Measurements from ENCODE around the gene LCK.
"Not testable (repeated sequence)": the region's sequence is repeated elsewhere in the genome, so short reads cannot be mapped to it uniquely, and the experiment has no call there.

The LCK gene

DNA sequence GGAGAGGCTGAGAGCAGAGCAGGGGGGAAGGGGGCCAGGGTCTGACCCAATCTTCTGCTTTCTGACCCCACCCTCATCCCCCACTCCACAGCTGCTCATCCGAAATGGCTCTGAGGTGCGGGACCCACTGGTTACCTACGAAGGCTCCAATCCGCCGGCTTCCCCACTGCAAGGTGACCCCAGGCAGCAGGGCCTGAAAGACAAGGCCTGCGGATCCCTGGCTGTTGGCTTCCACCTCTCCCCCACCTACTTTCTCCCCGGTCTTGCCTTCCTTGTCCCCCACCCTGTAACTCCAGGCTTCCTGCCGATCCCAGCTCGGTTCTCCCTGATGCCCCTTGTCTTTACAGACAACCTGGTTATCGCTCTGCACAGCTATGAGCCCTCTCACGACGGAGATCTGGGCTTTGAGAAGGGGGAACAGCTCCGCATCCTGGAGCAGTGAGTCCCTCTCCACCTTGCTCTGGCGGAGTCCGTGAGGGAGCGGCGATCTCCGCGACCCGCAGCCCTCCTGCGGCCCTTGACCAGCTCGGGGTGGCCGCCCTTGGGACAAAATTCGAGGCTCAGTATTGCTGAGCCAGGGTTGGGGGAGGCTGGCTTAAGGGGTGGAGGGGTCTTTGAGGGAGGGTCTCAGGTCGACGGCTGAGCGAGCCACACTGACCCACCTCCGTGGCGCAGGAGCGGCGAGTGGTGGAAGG lies 23.7 kb downstream of the LCK start:
- no peak for DNase-seq

DNA sequence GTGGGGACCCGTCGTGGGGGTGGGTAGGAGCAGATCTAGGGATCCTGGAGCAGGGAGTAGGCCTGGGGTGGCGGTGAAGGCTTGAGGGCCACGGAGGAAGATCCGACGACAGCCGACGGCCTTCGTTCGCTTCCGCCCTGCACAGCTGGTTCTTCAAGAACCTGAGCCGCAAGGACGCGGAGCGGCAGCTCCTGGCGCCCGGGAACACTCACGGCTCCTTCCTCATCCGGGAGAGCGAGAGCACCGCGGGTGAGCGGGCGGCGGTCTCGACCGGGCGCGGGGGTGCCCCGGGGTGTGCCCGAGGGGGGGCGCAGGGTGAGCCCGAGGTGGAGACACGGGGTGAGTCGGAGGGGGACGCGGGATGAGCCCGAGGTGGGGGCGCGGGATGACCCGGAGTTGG lies 24.4 kb downstream of the LCK start:
- no peak for DNase-seq

- DNase-seq = no peak
These were observed 25.1 kb downstream of the LCK start for GRCh38 chr1:32276032-32276782.

- DNase-seq = not testable (repeated sequence)
These were observed 33.7 kb downstream of the LCK start for GRCh38 chr1:32284777-32285176.

GRCh38 chr1:32285658-32286057 lies 34.6 kb downstream of the LCK start:
- no peak for DNase-seq

GRCh38 chr1:32286763-32287162 lies 35.7 kb downstream of the LCK start:
- DNase-seq = no peak

DNA sequence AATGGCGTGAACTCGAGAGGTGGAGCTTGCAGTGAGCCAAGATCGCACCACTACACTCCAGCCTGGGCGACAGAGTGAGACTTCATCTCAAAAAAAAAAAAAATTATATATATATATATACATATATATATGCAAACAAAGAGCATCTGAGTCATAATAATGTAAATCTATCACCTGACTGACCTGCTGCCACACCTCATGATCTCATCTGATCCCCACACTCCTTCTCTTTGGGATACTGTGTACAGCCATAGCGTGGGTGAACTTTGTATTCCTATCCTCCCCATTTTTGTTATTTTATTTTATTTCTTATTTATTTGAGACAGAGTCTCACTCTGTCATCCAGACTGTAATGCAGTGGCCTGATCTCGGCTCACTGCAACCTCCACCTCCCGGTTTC lies 38.2 kb downstream of the LCK start:
- DNase-seq = no peak

DNA sequence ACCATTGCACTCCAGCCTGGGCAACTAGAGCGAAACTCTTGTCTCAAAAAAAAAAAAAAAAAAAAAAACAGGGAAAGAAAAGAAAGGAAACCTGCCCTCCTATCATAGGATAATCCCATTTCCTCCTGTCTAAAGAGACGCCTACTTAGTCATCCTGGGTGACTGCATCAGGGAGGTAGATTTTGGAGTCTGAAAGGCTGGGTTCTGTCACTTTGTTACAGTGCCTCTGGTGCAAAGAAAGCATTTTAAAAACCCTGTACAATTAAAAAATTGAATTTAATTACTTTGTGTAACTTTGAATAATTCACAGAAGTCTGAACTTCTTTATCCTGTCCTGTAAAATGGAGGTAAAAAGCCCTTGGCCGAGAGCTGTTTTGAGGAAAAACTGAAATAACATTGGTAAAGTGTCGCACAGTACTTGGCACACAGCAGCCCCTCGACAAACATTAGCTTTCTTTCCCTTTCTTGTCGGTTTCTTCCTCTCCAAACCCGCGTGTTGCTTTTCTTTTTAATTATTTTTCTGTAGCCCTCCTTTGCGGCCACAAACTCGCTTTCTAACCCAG lies 40.2 kb downstream of the LCK start:
- no peak for DNase-seq

DNA sequence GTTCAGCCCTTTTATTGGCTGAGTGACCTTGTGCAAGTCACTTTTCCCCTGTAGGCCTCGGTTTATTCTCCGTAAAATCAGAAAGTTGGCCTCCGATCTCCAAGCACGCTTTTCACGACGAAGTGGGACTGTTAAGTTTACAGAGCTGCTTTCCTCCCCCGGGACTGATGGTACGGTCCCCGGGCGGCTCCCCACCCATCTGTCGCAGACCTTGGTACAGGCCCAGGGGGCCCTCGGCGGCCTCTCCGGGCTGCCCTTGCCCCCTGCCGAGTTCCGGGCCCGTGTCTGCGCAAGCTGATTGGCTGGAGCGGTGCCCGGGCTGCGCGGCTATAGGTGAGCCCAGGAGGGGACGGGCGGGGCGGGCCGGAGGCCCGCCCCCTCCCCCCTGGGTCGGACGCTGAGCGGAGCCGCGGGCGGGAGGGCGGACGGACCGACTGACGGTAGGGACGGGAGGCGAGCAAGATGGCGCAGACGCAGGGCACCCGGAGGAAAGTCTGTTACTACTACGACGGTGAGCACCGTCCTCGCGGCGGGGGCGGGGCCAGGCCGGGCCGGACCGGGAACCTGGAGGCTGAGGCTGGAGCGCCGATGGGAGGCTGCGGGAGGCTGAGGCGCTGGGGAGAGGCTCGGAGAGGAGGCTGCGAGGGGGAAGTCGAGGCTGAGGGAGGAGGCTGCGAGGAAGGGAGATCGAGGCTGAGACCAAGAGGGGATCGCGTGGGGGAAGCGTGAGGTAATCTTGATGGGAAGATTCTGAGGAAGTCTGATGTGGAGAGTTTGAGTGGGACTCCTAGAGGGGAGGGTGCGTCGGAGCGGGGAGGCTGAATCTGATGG lies 40.9 kb downstream of the LCK start, which contains the start of gene HDAC1:
HDAC1 (plus strand) TSS at position 376 of the 831 bp plus-strand sequence; CDS start at position 463, 87 bp downstream.
- DNase-seq = peak; percentile 99

DNA sequence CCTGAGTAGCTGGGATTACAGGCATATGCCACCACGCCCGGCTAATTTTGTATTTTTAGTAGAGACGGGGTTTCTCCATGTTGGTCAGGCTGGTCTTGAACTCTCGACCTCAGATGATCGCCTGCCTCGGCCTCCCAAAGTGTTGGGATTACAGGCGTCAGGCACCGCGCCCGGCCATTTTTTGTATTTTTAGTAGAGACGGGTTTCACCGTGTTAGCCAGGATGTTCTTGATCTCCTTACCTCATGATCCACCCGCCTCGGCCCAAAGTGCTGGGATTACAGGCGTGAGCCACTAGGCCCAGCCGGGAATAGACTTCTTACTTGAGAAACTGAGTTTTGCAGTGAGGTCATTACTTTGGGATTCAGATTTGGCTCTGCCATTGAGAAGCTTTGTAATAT lies 47.1 kb downstream of the LCK start:
- not testable (repeated sequence) for DNase-seq

GRCh38 chr1:32299327-32299726 lies 48.3 kb downstream of the LCK start:
- no peak for DNase-seq

DNA sequence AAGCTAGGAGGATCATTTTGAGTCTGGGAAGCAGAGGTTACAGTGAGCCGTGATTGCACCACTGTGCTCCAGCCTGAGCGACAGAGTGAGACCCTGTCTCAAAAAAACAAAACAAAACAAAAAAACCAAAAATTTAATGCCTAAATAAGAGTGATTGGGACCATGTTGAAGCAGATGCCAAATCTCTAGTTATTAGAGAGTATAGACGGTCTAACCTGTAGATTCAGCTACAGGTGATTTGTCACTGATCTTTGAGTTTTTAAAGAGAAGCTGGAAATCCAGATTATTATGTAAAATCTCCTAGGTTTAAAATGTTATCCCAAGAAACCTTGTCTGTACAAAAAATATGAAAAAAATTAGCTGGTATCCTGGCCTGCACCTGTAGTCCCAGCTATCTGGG lies 52.3 kb downstream of the LCK start:
- DNase-seq = no peak

DNA sequence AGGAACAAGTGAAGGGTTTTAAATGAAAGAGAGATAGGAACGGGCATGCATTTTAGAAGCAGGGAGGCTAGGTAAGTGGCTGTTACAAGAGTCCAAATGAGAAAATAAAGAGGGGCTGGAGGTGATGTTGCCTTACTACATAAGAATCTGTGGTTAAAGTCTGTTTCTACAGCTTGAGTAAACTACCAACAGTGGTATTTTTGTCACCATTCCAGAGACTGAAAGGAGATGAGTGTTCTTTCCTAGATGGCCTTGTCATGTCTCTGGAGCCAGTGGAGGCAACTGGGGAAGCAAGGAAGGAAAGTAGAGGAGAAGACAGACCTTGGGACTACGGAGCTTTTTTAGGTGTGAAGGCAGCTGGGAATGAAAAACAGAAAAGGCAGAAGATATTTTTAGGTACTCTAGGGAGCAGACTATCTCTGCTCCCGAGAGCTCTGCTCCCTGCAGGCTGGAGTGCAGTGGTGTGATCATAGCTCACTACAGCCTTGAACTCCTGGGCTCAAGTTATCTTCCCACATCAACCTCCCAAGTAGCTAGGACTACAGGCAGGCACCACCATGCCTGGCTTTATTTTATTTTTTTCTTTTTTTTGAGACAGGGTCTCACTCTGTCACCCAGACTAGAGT lies 53.0 kb downstream of the LCK start:
- no peak for DNase-seq

GRCh38 chr1:32305310-32305709 lies 54.2 kb downstream of the LCK start:
- no peak for DNase-seq

DNA sequence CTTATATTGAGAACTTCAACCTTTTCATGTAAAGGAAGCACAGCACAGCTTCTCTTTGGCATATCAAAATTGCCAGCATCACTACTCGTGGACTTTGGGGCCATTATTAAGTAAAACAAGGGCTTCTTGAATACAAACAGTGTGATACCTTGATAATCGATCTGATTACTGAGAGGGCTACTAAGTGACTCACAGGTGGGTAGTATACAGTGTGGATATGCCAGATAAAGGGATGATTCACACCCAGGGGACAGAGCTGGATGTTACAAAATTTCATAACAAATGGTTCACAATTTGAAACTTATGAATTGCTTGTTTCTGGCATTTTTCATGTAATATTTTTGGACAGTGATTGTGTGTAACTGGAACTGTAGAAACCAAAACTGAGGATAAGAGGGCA lies 56.3 kb downstream of the LCK start:
- no peak for DNase-seq

DNA sequence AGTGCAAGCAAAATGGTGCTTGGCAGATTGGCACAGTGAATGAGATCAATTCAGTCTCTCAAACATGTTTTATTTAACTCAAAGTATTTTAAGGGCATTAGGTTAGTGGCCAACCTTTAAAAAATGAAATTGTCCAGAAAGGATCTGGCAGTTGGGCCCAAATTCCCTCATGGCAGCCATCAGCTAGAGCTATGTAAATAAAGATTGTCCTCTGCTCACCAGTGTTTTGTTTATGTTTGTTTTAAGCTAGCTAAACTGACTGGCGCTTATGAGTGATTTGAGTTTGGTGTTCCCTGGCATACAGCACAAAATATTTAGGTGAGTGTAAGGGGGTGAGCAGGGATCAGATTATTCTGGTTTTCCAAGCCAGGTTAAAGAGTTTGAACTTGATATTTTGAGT lies 58.9 kb downstream of the LCK start:
- DNase-seq = no peak

- DNase-seq = no peak
These were observed 60.8 kb downstream of the LCK start for GRCh38 chr1:32311709-32312393.

GRCh38 chr1:32316903-32317277 lies 65.8 kb downstream of the LCK start:
- no peak for DNase-seq

DNA sequence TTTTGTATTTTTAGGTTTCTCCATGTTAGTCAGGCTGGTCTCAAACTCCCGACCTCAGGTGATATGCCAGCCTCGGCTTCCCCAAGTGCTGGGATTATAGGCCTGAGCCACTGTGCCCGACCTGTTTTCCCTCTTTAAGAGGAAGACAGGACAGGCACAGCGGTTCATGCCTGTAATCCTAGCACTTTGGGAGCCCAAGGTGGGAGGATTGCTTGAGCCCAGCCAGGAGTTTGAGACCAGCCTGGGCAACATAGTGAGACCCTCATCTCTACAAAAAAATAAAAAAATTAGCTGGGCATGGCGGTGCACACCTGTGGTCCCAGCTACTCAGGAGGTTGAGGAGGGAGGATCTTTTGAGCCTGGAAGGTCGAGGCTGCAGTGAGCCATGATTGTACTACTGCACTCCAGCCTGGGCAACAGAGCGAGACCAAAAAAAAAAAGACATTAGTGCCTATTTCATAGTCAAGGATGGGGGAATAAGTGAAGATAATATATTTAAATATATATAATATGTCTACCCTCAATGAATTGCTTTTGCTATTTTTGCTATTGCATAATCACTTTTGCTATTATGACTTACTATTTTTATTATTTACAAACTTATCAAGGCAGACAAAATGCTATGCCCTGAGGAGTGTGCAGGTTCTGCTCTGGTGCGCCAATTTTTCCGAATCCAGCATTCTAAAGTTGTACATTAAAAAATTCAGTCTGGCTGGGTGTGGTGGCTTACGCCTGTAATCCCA lies 67.2 kb downstream of the LCK start:
- DNase-seq = no peak

DNA sequence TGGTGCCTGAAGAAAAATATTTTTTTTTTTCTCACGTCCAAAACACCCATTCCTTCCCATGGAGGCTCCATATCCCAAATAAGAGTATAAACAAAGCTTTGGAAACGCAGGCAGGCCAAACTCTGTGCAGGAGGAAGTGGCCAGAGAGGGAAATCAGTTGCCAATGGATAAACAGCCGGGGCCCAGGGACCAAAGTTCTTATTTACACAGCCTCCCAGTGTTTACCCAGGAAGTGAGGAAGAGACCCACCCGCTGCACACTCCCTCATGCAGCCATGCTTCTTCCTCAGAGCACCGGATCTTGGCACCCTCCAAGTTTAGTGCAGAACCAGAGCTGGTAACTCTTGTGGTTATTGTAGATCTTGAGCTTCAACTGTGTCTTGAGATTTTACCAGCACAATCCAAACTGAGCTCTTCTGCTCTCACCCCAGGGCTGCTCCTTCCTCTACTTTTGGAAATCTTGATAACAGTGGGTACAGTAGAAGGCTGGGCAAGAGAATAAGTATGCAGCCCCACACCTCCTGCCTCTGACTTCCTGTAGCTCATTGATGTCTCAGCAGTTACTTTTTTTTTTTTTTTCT lies 70.7 kb downstream of the LCK start:
- peak; percentile 69 for DNase-seq

DNA sequence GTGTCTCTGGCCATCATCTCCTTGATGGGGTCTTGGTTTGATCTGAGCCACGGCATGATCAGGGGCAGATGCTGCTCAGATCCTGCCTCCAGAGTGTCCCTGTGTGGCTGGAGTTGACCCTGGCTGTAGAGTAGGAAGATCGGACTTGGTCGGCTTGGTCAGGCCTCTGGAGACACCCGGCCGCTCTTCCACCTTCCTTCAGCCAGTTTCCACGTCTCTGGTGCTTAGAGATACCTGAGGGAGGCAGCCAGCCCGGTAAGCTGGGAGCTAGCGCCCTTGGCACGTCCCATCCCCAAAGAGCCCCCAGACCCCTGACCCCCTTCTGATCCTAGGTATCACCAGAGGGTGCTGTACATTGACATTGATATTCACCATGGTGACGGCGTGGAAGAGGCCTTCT lies 76.1 kb downstream of the LCK start:
- no peak for DNase-seq

Data from activated effector memory CD4-positive, alpha-beta T cell treated with anti-CD3 and anti-CD28 coated beads, Interleukin-2, amount 50 U/mL, for 16 hours (primary cell).